GM12891 (cell line): ENCODE measurements around the gene DNM1.

ENCODE experiments used
- POLR2A ChIP-seq: IDR thresholded peaks from 2 replicates; pipeline ENCODE4 v1.6.1; 2011; ENCODE audit warnings: low read depth, low read length, control low read depth
- POLR2AphosphoS5 ChIP-seq: IDR thresholded peaks from 2 replicates; pipeline ENCODE4 v1.6.1; 2011; ENCODE audit warnings: low read depth, low read length, control low read depth

DNA sequence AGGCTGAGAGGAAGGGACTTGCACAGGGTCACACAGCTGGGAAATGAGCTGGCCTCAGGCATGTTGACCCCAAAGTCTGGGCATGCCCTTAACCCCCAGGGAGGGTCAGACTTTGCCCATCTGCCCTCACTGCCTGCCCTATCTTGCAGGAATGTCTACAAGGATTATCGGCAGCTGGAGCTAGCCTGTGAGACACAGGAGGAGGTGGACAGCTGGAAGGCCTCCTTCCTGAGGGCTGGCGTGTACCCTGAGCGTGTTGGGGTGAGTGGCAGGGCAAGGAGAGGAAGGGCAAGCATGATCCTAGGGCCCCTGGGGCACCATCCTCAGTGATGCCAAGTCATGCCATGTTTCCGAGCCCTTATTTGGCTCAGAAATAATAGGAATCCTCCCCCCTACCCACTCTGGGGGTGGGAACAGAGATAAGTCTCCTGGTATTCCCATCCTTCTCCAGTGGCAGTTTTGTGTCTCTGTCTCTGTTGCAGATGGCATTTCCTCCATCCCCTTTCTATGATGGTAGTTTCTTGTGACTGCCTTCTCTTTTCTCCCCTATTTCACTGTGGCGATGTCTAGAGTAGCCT is 44.1 kb downstream of the DNM1 start:
- TF ChIP-seq POLR2AphosphoS5: no peak
- no peak for TF ChIP-seq POLR2A
